Fibroblast of gingiva (primary cell): ENCODE data around the gene CDH23.
"Not testable (repeated sequence)": the region's sequence is repeated elsewhere in the genome, so short reads cannot be mapped to it uniquely, and the experiment has no call there.

Source experiments
- DNase-seq: peaks from one replicate; pipeline ENCODE4 v3.0.0-alpha.2; 2011; ENCODE audit warnings: low read depth

Gene CDH23

GRCh38 chr10:71838264-71839211 lies 441.8 kb downstream of the CDH23 start:
- no peak for DNase-seq

- peak; percentile 99 for DNase-seq
Measured at GRCh38 chr10:71840177-71840957, 443.6 kb downstream of the CDH23 start.

GRCh38 chr10:71840958-71841335 lies 444.2 kb downstream of the CDH23 start:
- DNase-seq = no peak

GRCh38 chr10:71842422-71842821 lies 445.7 kb downstream of the CDH23 start:
- DNase-seq = no peak

GRCh38 chr10:71842856-71843686 lies 446.4 kb downstream of the CDH23 start:
- no peak for DNase-seq

GRCh38 chr10:71844084-71844483 lies 447.4 kb downstream of the CDH23 start:
- DNase-seq = no peak

- DNase-seq = no peak
Measured at GRCh38 chr10:71844695-71845094, 448.0 kb downstream of the CDH23 start.

GRCh38 chr10:71845410-71846405 lies 449.0 kb downstream of the CDH23 start:
- DNase-seq = peak; percentile 40

GRCh38 chr10:71846816-71847215 lies 450.1 kb downstream of the CDH23 start:
- DNase-seq = no peak

- no peak for DNase-seq
Measured at GRCh38 chr10:71847418-71847817, 450.7 kb downstream of the CDH23 start.

GRCh38 chr10:71848325-71849275 lies 451.9 kb downstream of the CDH23 start:
- no peak for DNase-seq

- no peak for DNase-seq
Measured at GRCh38 chr10:71849461-71849908, 452.8 kb downstream of the CDH23 start.

GRCh38 chr10:71850021-71850742 lies 453.5 kb downstream of the CDH23 start:
- DNase-seq = no peak

GRCh38 chr10:71850743-71851464 lies 454.2 kb downstream of the CDH23 start, which contains the start of gene PSAP:
Gene PSAP, minus strand, starts transcription at chr10:71851251. Its CDS starts 30 bp downstream, at chr10:71851221.
- peak; percentile 96 for DNase-seq

- not testable (repeated sequence) for DNase-seq
Measured at GRCh38 chr10:71851465-71852095, 454.9 kb downstream of the CDH23 start.

GRCh38 chr10:71852355-71852937 lies 455.7 kb downstream of the CDH23 start:
- no peak for DNase-seq

- no peak for DNase-seq
Measured at GRCh38 chr10:71854031-71854430, 457.3 kb downstream of the CDH23 start.
